Karpas-422 (cell line): ENCODE measurements around the gene EIF2AK2. TPM values are rescaled to one million over a fixed set of nuclear protein-coding genes. Genes with fewer than 3 reads are reported as not detected.

ENCODE experiments used
- DNase-seq: peaks from one replicate; pipeline ENCODE4 v3.0.0-alpha.2; 2015
- H2AFZ ChIP-seq: fragments of 200-600 bp; sonication (generic); 2 replicates; pipeline ENCODE4 v1.6.1; 2014; ENCODE audit warnings: antibody characterized with exemption, low read length, mixed read lengths
- H3K27ac ChIP-seq: fragments of 200-600 bp; sonication (generic); 2 replicates; pipeline ENCODE4 v1.5.1; 2014; ENCODE audit warnings: mild to moderate bottlenecking, low read length, moderate library complexity
- H3K27me3 ChIP-seq: fragments of 200-600 bp; sonication (generic); 2 replicates; pipeline ENCODE4 v1.6.1; 2014; ENCODE audit warnings: low read length, mixed read lengths
- H3K36me3 ChIP-seq: fragments of 200-600 bp; sonication (generic); 2 replicates; pipeline ENCODE4 v1.6.1; 2014; ENCODE audit warnings: low read length, mixed read lengths; ENCODE audit not compliant: insufficient read depth
- H3K4me1 ChIP-seq: fragments of 200-600 bp; sonication (generic); 2 replicates; pipeline ENCODE4 v1.6.1; 2014; ENCODE audit warnings: mild to moderate bottlenecking, low read length, mixed read lengths
- H3K4me2 ChIP-seq: fragments of 200-600 bp; sonication (generic); 2 replicates; pipeline ENCODE4 v1.6.1; 2014; ENCODE audit warnings: low read length, low read depth, mild to moderate bottlenecking; ENCODE audit not compliant: poor library complexity, severe bottlenecking
- H3K4me3 ChIP-seq: fragments of 200-600 bp; sonication (generic); 2 replicates; pipeline ENCODE4 v1.5.1; 2014; ENCODE audit warnings: mild to moderate bottlenecking, antibody characterized with exemption, low read length, mixed read lengths
- H3K79me2 ChIP-seq: fragments of 200-600 bp; sonication (generic); 2 replicates; pipeline ENCODE4 v1.6.1; 2014; ENCODE audit warnings: mild to moderate bottlenecking, low read length, mixed read lengths
- H3K9ac ChIP-seq: fragments of 200-600 bp; sonication (generic); 2 replicates; pipeline ENCODE4 v1.6.0; 2014; ENCODE audit warnings: low read length
- H3K9me2 ChIP-seq: fragments of 200-600 bp; sonication (generic), shearing (Covaris generic); replicated peaks from 2 replicates; pipeline ENCODE4 v1.6.0; 2014; ENCODE audit warnings: mild to moderate bottlenecking, low read length, moderate library complexity; ENCODE audit not compliant: insufficient read depth
- H3K9me3 ChIP-seq: fragments of 300-700, 200-600 bp; sonication (generic); 2 replicates; pipeline ENCODE4 v1.6.1; 2014; ENCODE audit warnings: low read length, mixed read lengths
- H4K20me1 ChIP-seq: fragments of 200-600 bp; sonication (generic); 2 replicates; pipeline ENCODE4 v1.6.1; 2014; ENCODE audit warnings: mild to moderate bottlenecking, antibody characterized with exemption, low read length, low read depth; ENCODE audit not compliant: insufficient read depth
- total RNA-seq: library from RNA; depleted of rRNA; stranded (reverse); fragments of >200 nt; shearing (Covaris generic); gene quantifications from 2 replicates; pipeline ENCODE4 v1.2.3, GENCODE V29; 2014; ENCODE audit warnings: low replicate concordance

Gene EIF2AK2
- total RNA-seq, 1 experiment from 2014 or later, result 29.3 TPM

DNA sequence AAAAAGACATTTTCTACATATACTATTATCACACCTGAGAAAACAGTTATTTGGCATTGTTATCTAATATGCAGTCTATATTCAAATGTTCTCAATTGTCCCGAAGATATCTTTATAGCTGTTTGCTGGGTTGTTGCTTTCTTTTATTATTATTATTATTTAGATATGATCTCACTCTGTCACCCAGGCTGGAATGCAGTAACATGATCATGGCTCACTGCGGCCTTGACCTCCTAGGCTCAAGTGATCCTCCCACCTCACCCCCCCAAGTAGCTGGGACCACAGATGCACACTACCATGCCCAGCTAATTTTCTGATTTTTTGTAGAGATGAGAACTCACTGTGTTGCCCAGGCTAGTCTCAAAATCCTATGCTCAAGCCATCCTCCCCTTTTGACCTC is 52.6 kb downstream of the EIF2AK2 start:
- Histone ChIP-seq H3K79me2 (no peaks in the 10 kb centered on the region), H3K9ac (no peak overlapping the region), H2AFZ (no peak overlapping the region), H3K4me3 (no peak overlapping the region), H3K9me3 (no peaks in the 10 kb centered on the region), H3K4me2 (no peak overlapping the region), H3K9me2 (no peaks in the 10 kb centered on the region), H3K27ac (no peak overlapping the region), H3K27me3 (no peaks in the 10 kb centered on the region), H3K4me1 (no peaks in the 10 kb centered on the region), H3K36me3 (peaks cover 47% of the 10 kb centered on the region), H4K20me1 (no peaks in the 10 kb centered on the region)
- no peak for DNase-seq

DNA sequence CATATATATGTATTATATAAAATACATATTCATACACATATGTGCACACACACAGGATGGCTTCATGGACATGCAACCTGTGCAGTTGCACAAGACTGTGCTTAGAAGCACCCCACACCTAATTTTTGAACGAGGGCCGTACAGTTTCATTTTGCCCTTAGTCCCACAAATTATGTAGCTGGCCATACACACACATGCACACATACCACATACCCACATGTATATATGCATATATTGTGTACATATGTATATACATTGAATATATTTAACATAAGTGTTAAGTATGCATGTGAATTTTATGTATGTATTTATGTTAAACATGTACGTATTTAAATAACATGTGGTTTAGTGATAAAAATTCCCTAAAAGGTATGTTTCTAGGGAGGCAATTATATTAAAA is 54.2 kb downstream of the EIF2AK2 start:
- Histone ChIP-seq H3K4me3 (no peak overlapping the region), H4K20me1 (no peaks in the 10 kb centered on the region), H3K79me2 (no peaks in the 10 kb centered on the region), H3K9me3 (no peaks in the 10 kb centered on the region), H3K4me1 (no peaks in the 10 kb centered on the region), H3K4me2 (no peak overlapping the region), H3K27me3 (no peaks in the 10 kb centered on the region), H3K9me2 (no peaks in the 10 kb centered on the region), H2AFZ (no peak overlapping the region), H3K9ac (no peak overlapping the region), H3K36me3 (peaks cover 49% of the 10 kb centered on the region), H3K27ac (no peak overlapping the region)
- DNase-seq, result no peak

DNA sequence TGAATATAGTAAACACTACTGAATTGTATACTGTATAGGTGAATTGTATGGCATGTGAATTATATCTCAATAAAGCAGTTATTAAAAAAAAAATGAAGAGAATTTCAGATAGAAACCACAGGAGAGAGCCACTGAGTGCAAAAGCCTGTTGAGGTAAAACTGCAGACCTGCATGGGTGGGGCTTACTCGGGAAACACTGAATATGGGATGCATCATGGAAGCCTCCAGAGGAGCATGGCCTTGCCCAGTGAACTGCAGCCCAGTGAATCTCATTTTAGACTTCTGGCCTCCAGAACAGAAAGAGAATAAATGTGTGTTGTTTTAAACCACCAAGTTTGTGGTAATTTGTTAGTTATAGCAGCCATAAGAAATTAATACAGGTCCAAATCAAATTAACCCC is 56.7 kb downstream of the EIF2AK2 start:
- no peaks in the 10 kb centered on the region for H3K4me1 ChIP-seq
- no peak overlapping the region for H2AFZ ChIP-seq
- no peak for DNase-seq
- H3K4me3 ChIP-seq, result no peak overlapping the region
- H3K79me2 ChIP-seq, result no peaks in the 10 kb centered on the region
- no peaks in the 10 kb centered on the region for H4K20me1 ChIP-seq
- no peak overlapping the region for H3K9ac ChIP-seq
- H3K4me2 ChIP-seq, result no peak overlapping the region
- H3K9me3 ChIP-seq, result no peaks in the 10 kb centered on the region
- no peak overlapping the region for H3K27ac ChIP-seq
- H3K27me3 ChIP-seq, result no peaks in the 10 kb centered on the region
- no peaks in the 10 kb centered on the region for H3K9me2 ChIP-seq
- H3K36me3 ChIP-seq, result peaks cover 51% of the 10 kb centered on the region

DNA sequence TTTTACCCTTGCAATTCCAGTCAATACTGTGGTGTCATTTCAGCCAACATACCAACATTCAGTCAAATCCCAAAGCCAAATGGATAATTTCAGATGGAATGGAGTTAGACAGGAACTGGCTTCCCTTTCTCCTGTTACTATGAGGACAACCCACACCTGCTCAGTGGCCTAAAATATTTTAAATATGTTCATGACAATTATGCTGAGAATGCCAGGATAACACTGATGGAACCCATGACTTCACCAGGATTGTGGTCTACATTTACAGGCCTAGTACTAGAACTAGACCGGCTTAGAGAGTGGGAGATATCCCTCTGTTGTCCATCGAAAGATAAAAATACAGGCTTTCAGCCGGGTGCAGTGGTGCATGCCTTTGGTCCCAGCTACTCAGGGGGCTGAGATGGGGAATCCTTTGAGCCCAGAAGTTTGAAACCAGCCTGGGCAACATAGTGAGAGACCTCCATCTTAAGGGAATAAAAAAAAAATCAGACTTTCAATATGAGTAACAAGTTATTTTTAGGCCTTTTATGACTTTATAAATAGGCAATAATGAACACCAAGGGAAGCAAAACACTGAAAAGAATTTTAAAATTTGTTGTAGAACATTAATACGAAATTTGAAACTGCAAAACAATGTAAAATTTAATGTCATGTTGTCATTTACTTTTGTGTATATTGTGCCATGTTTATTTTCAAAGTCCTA is 58.2 kb downstream of the EIF2AK2 start:
- H3K27me3 ChIP-seq, result no peaks in the 10 kb centered on the region
- peaks cover 66% of the 10 kb centered on the region for H3K36me3 ChIP-seq

DNA sequence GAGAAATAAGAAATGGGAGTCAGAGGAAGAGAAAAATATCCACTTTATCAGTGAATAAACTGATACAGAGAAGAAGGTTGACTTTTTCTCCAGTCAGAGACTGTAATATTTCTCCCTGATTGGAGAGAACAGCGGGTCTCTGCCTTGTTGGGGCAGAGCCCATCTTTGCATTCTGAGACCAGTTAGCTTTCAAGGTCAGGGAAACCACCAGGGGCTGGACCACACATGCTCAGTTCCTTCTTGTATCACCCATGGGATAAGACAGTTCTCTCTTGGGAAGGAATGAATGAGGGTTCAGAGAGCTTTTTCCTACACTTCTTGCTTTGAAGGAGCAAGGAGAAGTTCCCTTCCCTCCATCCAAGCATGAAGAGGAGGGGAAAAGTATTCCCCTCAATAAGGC is 60.2 kb downstream of the EIF2AK2 start:
- Histone ChIP-seq H3K4me2 (no peak overlapping the region), H3K27ac (0 out of 2 replicates have a peak overlapping the region, but pooled peaks have one; percentile 11), H3K9me2 (no peaks in the 10 kb centered on the region), H3K4me1 (peaks cover 16% of the 10 kb centered on the region), H3K27me3 (no peaks in the 10 kb centered on the region), H3K79me2 (no peaks in the 10 kb centered on the region), H3K9me3 (no peaks in the 10 kb centered on the region), H3K9ac (no peak overlapping the region), H2AFZ (no peak overlapping the region), H3K4me3 (no peak overlapping the region), H4K20me1 (no peaks in the 10 kb centered on the region), H3K36me3 (peaks cover 68% of the 10 kb centered on the region)
- DNase-seq, result no peak

More for the DNA sequence above, 58.2 kb downstream of the EIF2AK2 start:
- H3K4me1 ChIP-seq, result no peaks in the 10 kb centered on the region
- no peaks in the 10 kb centered on the region for H3K79me2 ChIP-seq
- H3K9ac ChIP-seq, result no peak overlapping the region
- no peaks in the 10 kb centered on the region for H3K9me2 ChIP-seq
- no peak for DNase-seq
- no peak overlapping the region for H3K4me2 ChIP-seq
- H2AFZ ChIP-seq, result no peak overlapping the region
- no peak overlapping the region for H3K27ac ChIP-seq
- no peaks in the 10 kb centered on the region for H3K9me3 ChIP-seq
- H3K4me3 ChIP-seq, result no peak overlapping the region
- no peaks in the 10 kb centered on the region for H4K20me1 ChIP-seq

DNA sequence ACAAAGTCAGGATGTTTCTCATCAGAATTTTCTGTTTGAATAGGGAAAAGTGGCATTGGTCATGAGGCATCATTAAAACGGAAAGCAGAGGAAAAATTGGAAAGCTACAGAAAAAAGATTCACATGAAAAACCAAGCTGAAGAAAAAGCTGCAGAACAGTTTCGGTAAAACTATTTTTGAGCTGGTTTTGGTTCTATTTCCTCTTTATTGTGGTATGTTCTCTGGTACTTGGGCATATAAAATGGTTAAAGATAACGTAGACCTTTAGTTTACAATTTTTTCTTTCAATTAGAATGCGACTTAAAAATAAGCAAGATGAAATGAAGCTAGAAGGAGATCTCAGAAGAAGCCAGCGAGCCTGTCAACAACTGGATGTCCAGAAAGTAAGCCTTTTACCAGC is 64.9 kb downstream of the EIF2AK2 start:
- H4K20me1 ChIP-seq, result no peaks in the 10 kb centered on the region
- H3K4me2 ChIP-seq, result peak overlapping the region; percentile 73
- peak; percentile 71 for DNase-seq
- peak overlapping the region; percentile 52 for H3K9ac ChIP-seq
- H3K27me3 ChIP-seq, result no peaks in the 10 kb centered on the region
- peaks cover 41% of the 10 kb centered on the region for H3K36me3 ChIP-seq
- no peaks in the 10 kb centered on the region for H3K9me2 ChIP-seq
- H3K4me3 ChIP-seq, result peak overlapping the region; percentile 39
- H3K79me2 ChIP-seq, result peaks cover 11% of the 10 kb centered on the region
- H2AFZ ChIP-seq, result 0 out of 2 replicates have a peak overlapping the region, but pooled peaks have one; percentile 8
- H3K9me3 ChIP-seq, result no peaks in the 10 kb centered on the region
- H3K27ac ChIP-seq, result peak overlapping the region; percentile 90
- peaks cover 58% of the 10 kb centered on the region for H3K4me1 ChIP-seq

DNA sequence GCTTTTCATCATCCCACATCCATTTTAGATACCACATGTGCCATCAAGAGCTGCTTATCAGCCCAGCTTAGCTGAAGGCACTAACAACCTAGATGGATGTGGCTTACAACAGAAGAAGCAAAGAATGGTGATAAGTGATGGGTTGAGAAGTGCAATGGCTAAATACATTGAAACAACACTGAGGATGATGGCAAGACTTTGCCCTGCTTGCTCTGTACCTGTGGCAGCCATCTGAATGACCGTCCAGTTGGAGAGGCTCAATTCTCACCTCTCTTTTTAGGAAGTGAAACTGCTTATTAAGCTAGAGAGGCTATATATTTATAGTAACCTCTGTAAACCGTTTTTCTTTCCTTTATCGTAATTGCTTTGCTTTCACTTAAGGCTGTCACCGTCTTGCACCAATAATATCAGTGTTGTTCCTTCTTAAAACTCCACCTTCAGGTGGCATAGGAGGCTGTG is 66.7 kb downstream of the EIF2AK2 start:
- Histone ChIP-seq H3K4me2 (peak overlapping the region; percentile 65), H3K27ac (peak overlapping the region; percentile 90), H3K9me2 (no peaks in the 10 kb centered on the region), H3K9ac (peak overlapping the region; percentile 38), H2AFZ (peak overlapping the region; percentile 34; the same call in 1 of the 2 replicates), H3K36me3 (peaks cover 26% of the 10 kb centered on the region), H3K79me2 (peaks cover 28% of the 10 kb centered on the region), H3K9me3 (no peaks in the 10 kb centered on the region), H3K4me1 (peaks cover 70% of the 10 kb centered on the region), H3K4me3 (peak overlapping the region; percentile 44), H3K27me3 (no peaks in the 10 kb centered on the region), H4K20me1 (no peaks in the 10 kb centered on the region)
- DNase-seq, result peak; percentile 82

DNA sequence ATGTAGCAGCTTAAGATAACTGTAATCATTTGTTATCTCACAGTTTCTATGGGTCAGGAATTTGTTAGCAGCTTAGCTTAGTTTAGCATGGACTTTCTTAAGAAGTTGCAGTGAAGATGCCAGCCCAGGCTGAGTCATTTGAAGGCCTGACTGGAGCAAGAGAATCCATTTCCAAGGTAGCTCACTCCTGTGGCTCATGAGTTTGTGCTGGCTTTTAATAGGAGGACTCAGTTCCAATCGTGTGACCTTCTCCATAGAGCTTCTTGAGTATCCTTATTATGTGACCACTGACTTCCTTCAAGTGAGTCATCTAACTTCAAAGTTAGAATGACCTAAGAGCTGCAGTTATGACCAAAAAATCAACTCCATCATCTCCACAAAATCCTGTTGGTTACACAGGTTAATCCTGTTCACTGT is 71.0 kb downstream of the EIF2AK2 start:
- H3K36me3 ChIP-seq, result peaks cover 8% of the 10 kb centered on the region; the same call in 1 of the 2 replicates
- no peaks in the 10 kb centered on the region for H3K9me2 ChIP-seq
- peak overlapping the region; percentile 75 for H3K9ac ChIP-seq
- no peaks in the 10 kb centered on the region for H3K27me3 ChIP-seq
- H4K20me1 ChIP-seq, result no peaks in the 10 kb centered on the region
- peak overlapping the region; percentile 28 for H3K27ac ChIP-seq
- H3K4me2 ChIP-seq, result peak overlapping the region; percentile 88
- H3K4me1 ChIP-seq, result peaks cover 66% of the 10 kb centered on the region
- DNase-seq, result no peak
- no peaks in the 10 kb centered on the region for H3K9me3 ChIP-seq
- H2AFZ ChIP-seq, result no peak overlapping the region
- H3K4me3 ChIP-seq, result peak overlapping the region; percentile 83
- H3K79me2 ChIP-seq, result peaks cover 67% of the 10 kb centered on the region
